H1 (cell line): ENCODE data around the gene LY6G6D. TPM values are rescaled to one million over a fixed set of nuclear protein-coding genes. Genes with fewer than 3 reads are reported as not detected.

Experiments used
- CBX5 ChIP-seq: fragments of 300-800, 300-1000 bp; sonication (generic); IDR thresholded peaks from 2 replicates; pipeline ENCODE4 v1.7.1; 2016; ENCODE audit warnings: antibody characterized with exemption, low read length, low read depth
- HDAC2 ChIP-seq, 2 experiments: fragments of 300-600 bp in 1 of 2; sonication (generic) in 1 of 2; IDR thresholded peaks; 2 replicates each; pipeline ENCODE4 v1.6.1; 2011 to 2012; ENCODE audit warnings: low read depth in 2 of 2, low read length in 2 of 2, mild to moderate bottlenecking in 2 of 2, moderate library complexity in 2 of 2, borderline replicate concordance in 1 of 2, inconsistent platforms in 1 of 2
- RBBP5 ChIP-seq: IDR thresholded peaks from 2 replicates; pipeline ENCODE4 v1.7.1; 2012; ENCODE audit warnings: low read depth, mild to moderate bottlenecking, inconsistent platforms, low read length, moderate library complexity, borderline replicate concordance
- polyA plus RNA-seq, 7 experiments: library from polyadenylated mRNA; depleted of rRNA in 3 of 7; stranded (reverse) in 5 of 7; unstranded in 2 of 7; fragments of >200 nt in 5 of 7; fragments of 200-250 nt in 2 of 7; gene quantifications; 1 replicate in 5 of 7; 2 replicates in 1 of 7; 4 replicates in 1 of 7; pipeline versions ENCODE4 v1.2.1 to v1.2.3, GENCODE V29; 2011 to 2013; ENCODE audit warnings: missing spikeins in 2 of 7, mixed read lengths in 2 of 7
- total RNA-seq: library from RNA; stranded (reverse); fragmentation: NEBNext Ultra II Directional; extraction: Animal tissue kit (Norgen Biotek cat#: 25700); gene quantifications from 2 replicates; pipeline ENCODE4 v1.2.1, GENCODE V29; 2021
- TF ChIP-seq, protein P1 (sequence below): IDR thresholded peaks from 2 replicates; pipeline ENCODE4 v1.6.1; 2011; ENCODE audit warnings: low read depth, mild to moderate bottlenecking, low read length; ENCODE audit not compliant: insufficient read depth

The LY6G6D gene
- total and polyA plus RNA-seq, 2 of the 8 experiments (the other 6 are each of a cell fraction or from before 2014, with no cell fraction given), result 1.8 TPM; not detected in 1

DNA sequence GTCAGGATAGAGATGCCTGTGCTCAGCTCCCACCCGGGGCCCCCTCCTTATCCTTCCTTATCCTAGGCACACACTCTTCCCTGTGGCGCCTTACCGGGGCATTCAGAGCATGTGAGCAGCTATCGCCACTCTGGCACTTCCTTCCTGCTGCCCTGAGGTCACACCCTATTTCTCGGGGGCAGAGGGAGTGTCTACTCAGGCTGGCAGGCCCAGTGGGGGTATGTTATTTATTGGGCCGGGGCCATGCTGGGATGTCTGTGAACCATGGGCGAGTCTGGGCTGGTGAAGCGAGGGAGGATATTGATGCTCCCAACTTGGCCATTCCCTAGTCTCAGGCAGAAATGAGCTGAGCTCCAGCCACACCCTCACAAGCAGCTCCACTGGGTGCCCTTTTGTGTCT, 3.9 kb upstream of the LY6G6D start (continued):
- TF ChIP-seq RBBP5 (no peak), HDAC2 (IDR thresholded peaks at IDR 0.05; ENCODE audit: borderline replicate concordance in 1 of 2, low read depth in 2 of 2, low read length in 2 of 2) (no peak), CBX5 (no peak)
- TF ChIP-seq, protein P1, sequence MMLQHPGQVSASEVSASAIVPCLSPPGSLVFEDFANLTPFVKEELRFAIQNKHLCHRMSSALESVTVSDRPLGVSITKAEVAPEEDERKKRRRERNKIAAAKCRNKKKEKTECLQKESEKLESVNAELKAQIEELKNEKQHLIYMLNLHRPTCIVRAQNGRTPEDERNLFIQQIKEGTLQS, result no peak
